CD8-positive, alpha-beta memory T cell (primary cell): ENCODE results near the gene PDE3A. TPM values are rescaled to one million over a fixed set of nuclear protein-coding genes. Genes with fewer than 3 reads are reported as not detected.

Source experiments
- CTCF ChIA-PET: fragments of 350-600 bp; sonication (Branson Sonifier 250); formaldehyde crosslinking; loops from one replicate; lab custom pipeline; 2021; ENCODE audit warnings: antibody characterized with exemption; lab: Charles Lee
- POLR2A ChIA-PET: fragments of 350-600 bp; sonication (Branson Sonifier 250); formaldehyde crosslinking; loops from one replicate; lab custom pipeline; 2021; ENCODE audit warnings: antibody characterized with exemption; lab: Charles Lee
- DNase-seq, 5 donors: peaks; one replicate each; pipeline versions ENCODE4 v3.0.0 to v3.0.0-alpha.2; 2020 to 2022; ENCODE audit warnings: mixed read lengths in 1 of 5
- H3K27ac ChIP-seq: one replicate; pipeline ENCODE4 v1.7.0; 2013; ENCODE audit warnings: low read depth, mild to moderate bottlenecking, low read length, moderate library complexity
- H3K27me3 ChIP-seq: 2 replicates; pipeline ENCODE4 v1.7.0; 2013; ENCODE audit warnings: low read length, mild to moderate bottlenecking; ENCODE audit not compliant: insufficient read depth, poor library complexity, severe bottlenecking
- H3K36me3 ChIP-seq: 2 replicates; pipeline ENCODE4 v1.7.0; 2013; ENCODE audit warnings: mild to moderate bottlenecking, low read length, moderate library complexity; ENCODE audit not compliant: insufficient read depth
- H3K4me1 ChIP-seq: 2 replicates; pipeline ENCODE4 v1.7.0; 2013; ENCODE audit warnings: mild to moderate bottlenecking, low read length, moderate library complexity; ENCODE audit not compliant: insufficient read depth
- H3K4me3 ChIP-seq: 2 replicates; pipeline ENCODE4 v1.7.0; 2013; ENCODE audit warnings: mild to moderate bottlenecking, low read length
- H3K9me3 ChIP-seq: 2 replicates; pipeline ENCODE4 v1.7.0; 2013; ENCODE audit warnings: mild to moderate bottlenecking, low read length
- H3K27ac Mint-ChIP-seq, 8 donors: one replicate each; pipeline ENCODE4 v1.8.0; 2020 to 2021; ENCODE audit warnings: mixed read lengths in 8 of 8, mild to moderate bottlenecking in 6 of 8, inconsistent platforms in 3 of 8, moderate library complexity in 3 of 8
- H3K27me3 Mint-ChIP-seq, 2 donors: one replicate each; pipeline ENCODE4 v1.8.0; 2020 to 2021; ENCODE audit warnings: mixed read lengths in 2 of 2, mild to moderate bottlenecking in 1 of 2, moderate library complexity in 1 of 2
- H3K36me3 Mint-ChIP-seq, 3 donors: one replicate each; pipeline ENCODE4 v1.8.0; 2020 to 2021; ENCODE audit warnings: mixed read lengths in 3 of 3, inconsistent platforms in 1 of 3, mild to moderate bottlenecking in 1 of 3
- H3K4me1 Mint-ChIP-seq, 3 donors: one replicate each; pipeline ENCODE4 v1.8.0; 2020 to 2021; ENCODE audit warnings: mixed read lengths in 3 of 3, inconsistent platforms in 1 of 3, mild to moderate bottlenecking in 1 of 3
- H3K4me3 Mint-ChIP-seq, 7 donors: one replicate each; pipeline ENCODE4 v1.8.0; 2020 to 2021; ENCODE audit warnings: mixed read lengths in 7 of 7, mild to moderate bottlenecking in 6 of 7, moderate library complexity in 4 of 7, inconsistent platforms in 2 of 7
- H3K9me3 Mint-ChIP-seq, 5 donors: one replicate each; pipeline ENCODE4 v1.8.0; 2020 to 2022; ENCODE audit warnings: mixed read lengths in 5 of 5, mild to moderate bottlenecking in 3 of 5, moderate library complexity in 2 of 5, inconsistent platforms in 1 of 5
- polyA plus RNA-seq: library from polyadenylated mRNA; unstranded; fragments of 300-500 nt; fragmentation: Illumina TruSeq; gene quantifications from one replicate; pipeline ENCODE4 v1.2.3, GENCODE V29; 2021
- total RNA-seq, 2 experiments: library from RNA; stranded (reverse); gene quantifications; one replicate each; pipeline ENCODE4 v1.2.3, GENCODE V29; 2021

The PDE3A gene
- total and polyA plus RNA-seq, 3 experiments from 2014 or later = 0.02 TPM; not detected in 2

DNA sequence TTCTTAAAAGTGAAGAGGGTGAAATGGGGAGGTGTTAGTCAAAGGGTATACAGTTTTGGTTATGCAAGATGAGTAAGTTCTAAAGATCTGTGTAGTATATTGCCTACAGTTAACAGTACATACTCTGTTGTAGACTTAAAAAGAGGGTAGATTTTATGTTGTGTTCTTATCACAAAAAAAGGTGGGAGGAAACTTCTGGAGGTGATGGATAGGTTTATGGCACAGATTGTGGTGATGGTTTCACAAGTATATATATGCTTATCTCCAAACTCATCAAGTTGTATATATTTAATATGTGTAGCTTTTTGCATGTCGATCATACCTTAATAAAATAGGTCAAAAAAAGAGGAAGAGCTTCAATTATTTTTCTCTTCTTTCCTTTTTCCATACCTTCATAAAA, 64.0 kb downstream of the PDE3A start:
- DNase-seq = no peak
- H3K36me3 ChIP-seq = no peaks in the 10 kb centered on the region
- H3K27me3 ChIP-seq = no peaks in the 10 kb centered on the region
- H3K27ac Mint-ChIP-seq = no peak overlapping the region
- no peak overlapping the region for H3K4me3 Mint-ChIP-seq
- H3K27me3 Mint-ChIP-seq = peaks cover 0 to 3% of the 10 kb centered on the region in 2 donors
- no peak overlapping the region for H3K27ac ChIP-seq
- H3K4me1 Mint-ChIP-seq = no peaks in the 10 kb centered on the region
- ChIA-PET POLR2A (no interaction called here), CTCF (no interaction called here)
- peaks cover 0 to 1% (median 0%) of the 10 kb centered on the region in 5 donors for H3K9me3 Mint-ChIP-seq
- H3K4me1 ChIP-seq = no peaks in the 10 kb centered on the region
- no peak overlapping the region for H3K4me3 ChIP-seq
- no peaks in the 10 kb centered on the region for H3K36me3 Mint-ChIP-seq
- no peaks in the 10 kb centered on the region for H3K9me3 ChIP-seq

GRCh38 chr12:20434996-20435395, 66.7 kb downstream of the PDE3A start:
- POLR2A ChIA-PET = no interaction called here
- peaks cover 0 to 3% (median 0%) of the 10 kb centered on the region in 5 donors for H3K9me3 Mint-ChIP-seq

GRCh38 chr12:20436316-20436715, 68.0 kb downstream of the PDE3A start:
- H3K36me3 Mint-ChIP-seq = no peaks in the 10 kb centered on the region
- Histone ChIP-seq H3K27ac (no peak overlapping the region), H3K9me3 (no peaks in the 10 kb centered on the region), H3K36me3 (no peaks in the 10 kb centered on the region), H3K4me3 (no peak overlapping the region), H3K4me1 (no peaks in the 10 kb centered on the region), H3K27me3 (no peaks in the 10 kb centered on the region)
- H3K4me1 Mint-ChIP-seq = no peaks in the 10 kb centered on the region
- ChIA-PET CTCF (no interaction called here), POLR2A (no interaction called here)
- H3K4me3 Mint-ChIP-seq = no peak overlapping the region
- DNase-seq = no peak
- H3K9me3 Mint-ChIP-seq = peaks cover 0 to 3% (median 0%) of the 10 kb centered on the region in 5 donors
- no peak overlapping the region for H3K27ac Mint-ChIP-seq
- H3K27me3 Mint-ChIP-seq = peaks cover 0 to 4% of the 10 kb centered on the region in 2 donors

More at GRCh38 chr12:20434996-20435395, 66.7 kb downstream of the PDE3A start:
- H3K27ac ChIP-seq = no peak overlapping the region
- H3K27ac Mint-ChIP-seq = no peak overlapping the region
- H3K4me1 Mint-ChIP-seq = no peaks in the 10 kb centered on the region
- no peak for DNase-seq
- CTCF ChIA-PET = no interaction called here
- no peaks in the 10 kb centered on the region for H3K36me3 ChIP-seq
- H3K36me3 Mint-ChIP-seq = no peaks in the 10 kb centered on the region
- H3K4me3 Mint-ChIP-seq = no peak overlapping the region
- no peaks in the 10 kb centered on the region for H3K9me3 ChIP-seq
- no peak overlapping the region for H3K4me3 ChIP-seq
- no peaks in the 10 kb centered on the region for H3K27me3 ChIP-seq
- H3K27me3 Mint-ChIP-seq = peaks cover 0 to 4% of the 10 kb centered on the region in 2 donors
- no peaks in the 10 kb centered on the region for H3K4me1 ChIP-seq

GRCh38 chr12:20438299-20438779, 70.0 kb downstream of the PDE3A start:
- CTCF ChIA-PET = no interaction called here
- no peak overlapping the region for H3K27ac Mint-ChIP-seq
- POLR2A ChIA-PET = no interaction called here

GRCh38 chr12:20439626-20440025, 71.3 kb downstream of the PDE3A start:
- POLR2A ChIA-PET = no interaction called here
- Mint-ChIP-seq H3K27me3 (peaks cover 0 to 3% of the 10 kb centered on the region in 2 donors), H3K4me1 (no peaks in the 10 kb centered on the region), H3K4me3 (no peak overlapping the region), H3K36me3 (no peaks in the 10 kb centered on the region), H3K27ac (no peak overlapping the region), H3K9me3 (peaks cover 0 to 5% (median 0%) of the 10 kb centered on the region in 5 donors)
- no peaks in the 10 kb centered on the region for H3K27me3 ChIP-seq
- no peak overlapping the region for H3K27ac ChIP-seq
- H3K4me3 ChIP-seq = no peak overlapping the region
- CTCF ChIA-PET = no interaction called here
- no peaks in the 10 kb centered on the region for H3K36me3 ChIP-seq
- no peak for DNase-seq
- H3K9me3 ChIP-seq = no peaks in the 10 kb centered on the region
- no peaks in the 10 kb centered on the region for H3K4me1 ChIP-seq

More at GRCh38 chr12:20438299-20438779, 70.0 kb downstream of the PDE3A start:
- Mint-ChIP-seq H3K9me3 (peaks cover 0 to 5% (median 0%) of the 10 kb centered on the region in 5 donors), H3K4me3 (no peak overlapping the region), H3K4me1 (no peaks in the 10 kb centered on the region), H3K36me3 (no peaks in the 10 kb centered on the region), H3K27me3 (peaks cover 0 to 3% of the 10 kb centered on the region in 2 donors)
- H3K4me1 ChIP-seq = no peaks in the 10 kb centered on the region
- no peaks in the 10 kb centered on the region for H3K9me3 ChIP-seq
- H3K36me3 ChIP-seq = no peaks in the 10 kb centered on the region
- no peak overlapping the region for H3K4me3 ChIP-seq
- H3K27ac ChIP-seq = no peak overlapping the region
- no peak for DNase-seq
- no peaks in the 10 kb centered on the region for H3K27me3 ChIP-seq

GRCh38 chr12:20440408-20440807, 72.1 kb downstream of the PDE3A start:
- POLR2A ChIA-PET = no interaction called here
- no peak overlapping the region for H3K27ac ChIP-seq
- H3K9me3 Mint-ChIP-seq = peaks cover 0 to 5% (median 0%) of the 10 kb centered on the region in 5 donors
- H3K4me1 ChIP-seq = no peaks in the 10 kb centered on the region
- no peaks in the 10 kb centered on the region for H3K36me3 Mint-ChIP-seq
- H3K4me3 ChIP-seq = no peak overlapping the region
- no peaks in the 10 kb centered on the region for H3K27me3 ChIP-seq
- H3K36me3 ChIP-seq = no peaks in the 10 kb centered on the region
- no peak overlapping the region for H3K4me3 Mint-ChIP-seq
- DNase-seq = no peak
- H3K27ac Mint-ChIP-seq = no peak overlapping the region
- H3K4me1 Mint-ChIP-seq = no peaks in the 10 kb centered on the region
- H3K27me3 Mint-ChIP-seq = peaks cover 0 to 2% of the 10 kb centered on the region in 2 donors
- CTCF ChIA-PET = no interaction called here
- H3K9me3 ChIP-seq = no peaks in the 10 kb centered on the region

DNA sequence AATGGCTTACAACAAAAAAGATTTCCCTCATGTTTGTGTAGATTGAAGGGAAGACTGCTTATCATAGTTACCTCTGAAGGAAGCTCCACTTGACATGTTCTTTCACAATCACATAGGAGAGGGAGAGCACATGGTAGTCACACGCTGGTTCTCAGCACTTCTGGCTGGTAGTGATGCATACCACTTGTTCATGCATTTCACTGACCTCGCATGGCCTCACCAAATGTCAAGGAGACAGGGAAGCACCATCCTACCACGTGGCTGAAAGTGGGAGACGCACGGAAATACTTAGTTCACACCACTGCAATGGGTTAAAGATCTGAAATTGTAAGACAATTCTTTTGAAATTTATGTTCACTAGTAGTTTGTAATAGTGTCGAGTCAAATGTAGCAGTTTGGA, 74.0 kb downstream of the PDE3A start:
- ChIA-PET POLR2A (no interaction called here), CTCF (no interaction called here)
- no peak overlapping the region for H3K4me3 ChIP-seq
- no peaks in the 10 kb centered on the region for H3K27me3 ChIP-seq
- no peaks in the 10 kb centered on the region for H3K36me3 ChIP-seq
- no peak overlapping the region for H3K4me3 Mint-ChIP-seq
- H3K27ac ChIP-seq = no peak overlapping the region
- H3K27ac Mint-ChIP-seq = no peak overlapping the region
- H3K27me3 Mint-ChIP-seq = peaks cover 0 to under 1% of the 10 kb centered on the region in 2 donors
- no peaks in the 10 kb centered on the region for H3K36me3 Mint-ChIP-seq
- H3K4me1 Mint-ChIP-seq = no peaks in the 10 kb centered on the region
- H3K9me3 Mint-ChIP-seq = peaks cover 0 to 5% (median 0%) of the 10 kb centered on the region in 5 donors
- H3K9me3 ChIP-seq = no peaks in the 10 kb centered on the region
- H3K4me1 ChIP-seq = no peaks in the 10 kb centered on the region
- DNase-seq = no peak

DNA sequence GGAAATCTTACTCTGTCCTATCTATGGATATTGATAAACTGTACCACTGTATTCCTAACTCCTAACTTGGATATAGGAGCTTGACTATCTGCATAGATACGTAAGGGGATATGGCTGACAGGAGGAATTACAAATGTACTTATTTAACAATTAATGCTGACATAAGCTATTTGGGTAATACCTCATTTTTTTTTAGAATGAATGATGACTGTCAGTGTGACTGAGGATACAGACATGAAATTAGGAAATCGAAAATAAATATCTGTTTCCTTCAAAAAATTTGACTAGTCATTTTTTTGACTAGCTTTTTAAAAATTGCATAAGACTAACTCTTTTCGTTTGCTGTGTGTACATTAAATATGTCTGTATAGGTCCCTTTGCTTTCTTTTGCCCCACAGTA, 74.9 kb downstream of the PDE3A start:
- no peak overlapping the region for H3K4me3 Mint-ChIP-seq
- no peaks in the 10 kb centered on the region for H3K36me3 Mint-ChIP-seq
- no peak overlapping the region for H3K4me3 ChIP-seq
- no peaks in the 10 kb centered on the region for H3K4me1 ChIP-seq
- no peaks in the 10 kb centered on the region for H3K27me3 ChIP-seq
- H3K4me1 Mint-ChIP-seq = no peaks in the 10 kb centered on the region
- ChIA-PET POLR2A (no interaction called here), CTCF (no interaction called here)
- H3K9me3 ChIP-seq = no peaks in the 10 kb centered on the region
- H3K27ac Mint-ChIP-seq = no peak overlapping the region
- no peak for DNase-seq
- no peak overlapping the region for H3K27ac ChIP-seq
- no peaks in the 10 kb centered on the region for H3K27me3 Mint-ChIP-seq
- no peaks in the 10 kb centered on the region for H3K36me3 ChIP-seq
- peaks cover 0 to 5% (median 0%) of the 10 kb centered on the region in 5 donors for H3K9me3 Mint-ChIP-seq
